HG03045 (cell line): Measurements from ENCODE around the gene CROCC.

Experiments
- ATAC-seq: cut with Tn5 transposase; IDR thresholded peaks from one replicate; pipeline ENCODE4 v1.9.1; 2021; ENCODE audit warnings: mild to moderate bottlenecking, moderate library complexity; ENCODE audit not compliant: unreplicated experiment

Gene CROCC

GRCh38 chr1:16981269-16981849 is 59.6 kb downstream of the CROCC start:
- ATAC-seq: no peak

GRCh38 chr1:16982902-16983301 is 61.2 kb downstream of the CROCC start:
- ATAC-seq: no peak

- ATAC-seq: no peak
Measured at GRCh38 chr1:16983649-16984048, 61.9 kb downstream of the CROCC start.

GRCh38 chr1:16984717-16985116 is 63.0 kb downstream of the CROCC start:
- ATAC-seq: no peak

GRCh38 chr1:16986113-16986512 is 64.4 kb downstream of the CROCC start:
- ATAC-seq: no peak

GRCh38 chr1:16986560-16986959 is 64.8 kb downstream of the CROCC start:
- no peak for ATAC-seq

GRCh38 chr1:16986962-16987361 is 65.2 kb downstream of the CROCC start:
- no peak for ATAC-seq

GRCh38 chr1:16988210-16988609 is 66.5 kb downstream of the CROCC start:
- ATAC-seq: no peak

- ATAC-seq: no peak
Measured at GRCh38 chr1:16989676-16990391, 68.1 kb downstream of the CROCC start.

- no peak for ATAC-seq
Measured at GRCh38 chr1:16991571-16991970, 69.8 kb downstream of the CROCC start.

GRCh38 chr1:16992102-16992501 is 70.4 kb downstream of the CROCC start:
- no peak for ATAC-seq

- ATAC-seq: no peak
Measured at GRCh38 chr1:16992675-16993074, 70.9 kb downstream of the CROCC start.

GRCh38 chr1:16993521-16994038 is 71.8 kb downstream of the CROCC start:
- ATAC-seq: no peak

- ATAC-seq: no peak
Measured at GRCh38 chr1:16996845-16997244, 75.1 kb downstream of the CROCC start.

GRCh38 chr1:16998589-16998988 is 76.9 kb downstream of the CROCC start:
- no peak for ATAC-seq

- no peak for ATAC-seq
Measured at GRCh38 chr1:16999863-17000262, 78.1 kb downstream of the CROCC start.

GRCh38 chr1:17001760-17002523 is 80.2 kb downstream of the CROCC start:
- ATAC-seq: no peak

- no peak for ATAC-seq
Measured at GRCh38 chr1:17002524-17002902, 80.8 kb downstream of the CROCC start.

- no peak for ATAC-seq
Measured at GRCh38 chr1:17004466-17005364, 83.0 kb downstream of the CROCC start.

- no peak for ATAC-seq
Measured at GRCh38 chr1:17005365-17005740, 83.6 kb downstream of the CROCC start.

GRCh38 chr1:17007121-17007520 is 85.4 kb downstream of the CROCC start:
- ATAC-seq: no peak
